ENCODE results near the gene DRC1. TPM values are rescaled to one million over a fixed set of nuclear protein-coding genes. Genes with fewer than 3 reads are reported as not detected.

Gene DRC1
- polyA plus RNA-seq, 2 of the 4 experiments (the other 2 are of a cell fraction), result 0.21 to 0.39 TPM

DNA sequence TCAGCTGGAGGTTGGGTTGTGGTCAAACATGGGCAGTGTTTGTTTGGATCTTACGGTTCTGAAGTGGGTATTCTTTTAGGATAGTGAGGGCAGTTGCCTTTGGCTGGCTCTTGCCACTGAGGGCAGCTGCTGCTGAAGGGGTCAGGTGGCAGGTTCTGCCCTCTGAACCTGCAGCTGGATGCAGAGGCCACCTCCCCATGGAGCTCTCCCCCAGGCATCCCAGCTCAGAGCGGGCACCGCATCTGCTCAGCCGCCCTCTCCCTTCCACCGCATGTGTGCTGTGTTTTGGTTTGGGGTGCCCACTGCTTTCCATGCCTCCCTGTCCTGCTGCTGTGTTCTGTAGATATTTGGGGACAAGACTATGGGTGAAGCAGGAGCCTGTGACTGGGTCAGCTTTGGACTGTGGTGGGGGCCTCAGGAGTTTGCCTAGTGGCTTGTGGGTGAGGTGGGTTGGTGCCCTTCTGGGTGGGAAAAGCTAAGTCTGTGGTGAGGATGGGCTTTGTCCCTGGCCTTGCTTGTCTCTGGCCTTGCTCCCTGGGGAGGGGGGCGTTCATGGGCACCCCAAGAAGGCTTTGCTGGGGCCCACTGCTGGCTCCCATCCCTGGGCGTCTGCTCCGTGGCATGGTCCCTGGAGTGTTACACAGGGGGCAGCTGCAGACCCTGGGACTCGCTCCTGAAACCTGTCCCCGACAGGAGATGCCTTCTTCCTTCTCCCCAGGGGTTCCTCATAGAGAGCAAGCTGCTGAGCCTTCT is 47.7 kb downstream of the DRC1 start:
- ChIA-PET POLR2A (no interaction called here), CTCF (interaction anchor here (0.9 to 1.6 kb wide), 7 partner anchors 11 to 296 kb away, joined by 3 to 6 read pairs (median 5); partner anchors contain the start of gene OTOF)
- no peak for DNase-seq (ENCODE audit: low read depth in 1 of 2, low spot score in 1 of 2)
- no peaks in the 10 kb centered on the region for H3K9me3 ChIP-seq
- TF ChIP-seq ZNF302 (CRISPR knock-in tag; IDR thresholded peaks at IDR 0.05) (no peak), HOXA7 (CRISPR knock-in tag; IDR thresholded peaks at IDR 0.05) (no peak), HDAC2 (IDR thresholded peaks at IDR 0.05) (no peak), GATA3 (IDR thresholded peaks at IDR 0.05; ENCODE audit: borderline replicate concordance) (no peak), KDM5A (IDR thresholded peaks at IDR 0.05) (no peak), FOSL2 (IDR thresholded peaks at IDR 0.05) (no peak), FOSL2 (CRISPR knock-in tag; IDR thresholded peaks at IDR 0.05) (no peak), RNF2 (IDR thresholded peaks at IDR 0.05; ENCODE audit: borderline replicate concordance, low read depth) (no peak), FOXS1 (CRISPR knock-in tag; IDR thresholded peaks at IDR 0.05) (no peak)
- TF ChIP-seq, protein P1, sequence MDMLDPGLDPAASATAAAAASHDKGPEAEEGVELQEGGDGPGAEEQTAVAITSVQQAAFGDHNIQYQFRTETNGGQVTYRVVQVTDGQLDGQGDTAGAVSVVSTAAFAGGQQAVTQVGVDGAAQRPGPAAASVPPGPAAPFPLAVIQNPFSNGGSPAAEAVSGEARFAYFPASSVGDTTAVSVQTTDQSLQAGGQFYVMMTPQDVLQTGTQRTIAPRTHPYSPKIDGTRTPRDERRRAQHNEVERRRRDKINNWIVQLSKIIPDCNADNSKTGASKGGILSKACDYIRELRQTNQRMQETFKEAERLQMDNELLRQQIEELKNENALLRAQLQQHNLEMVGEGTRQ (IDR thresholded peaks at IDR 0.05), result no peak
- TF ChIP-seq, protein P2, sequence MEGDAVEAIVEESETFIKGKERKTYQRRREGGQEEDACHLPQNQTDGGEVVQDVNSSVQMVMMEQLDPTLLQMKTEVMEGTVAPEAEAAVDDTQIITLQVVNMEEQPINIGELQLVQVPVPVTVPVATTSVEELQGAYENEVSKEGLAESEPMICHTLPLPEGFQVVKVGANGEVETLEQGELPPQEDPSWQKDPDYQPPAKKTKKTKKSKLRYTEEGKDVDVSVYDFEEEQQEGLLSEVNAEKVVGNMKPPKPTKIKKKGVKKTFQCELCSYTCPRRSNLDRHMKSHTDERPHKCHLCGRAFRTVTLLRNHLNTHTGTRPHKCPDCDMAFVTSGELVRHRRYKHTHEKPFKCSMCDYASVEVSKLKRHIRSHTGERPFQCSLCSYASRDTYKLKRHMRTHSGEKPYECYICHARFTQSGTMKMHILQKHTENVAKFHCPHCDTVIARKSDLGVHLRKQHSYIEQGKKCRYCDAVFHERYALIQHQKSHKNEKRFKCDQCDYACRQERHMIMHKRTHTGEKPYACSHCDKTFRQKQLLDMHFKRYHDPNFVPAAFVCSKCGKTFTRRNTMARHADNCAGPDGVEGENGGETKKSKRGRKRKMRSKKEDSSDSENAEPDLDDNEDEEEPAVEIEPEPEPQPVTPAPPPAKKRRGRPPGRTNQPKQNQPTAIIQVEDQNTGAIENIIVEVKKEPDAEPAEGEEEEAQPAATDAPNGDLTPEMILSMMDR (IDR thresholded peaks at IDR 0.05), result no peak
- TF ChIP-seq, protein P3, sequence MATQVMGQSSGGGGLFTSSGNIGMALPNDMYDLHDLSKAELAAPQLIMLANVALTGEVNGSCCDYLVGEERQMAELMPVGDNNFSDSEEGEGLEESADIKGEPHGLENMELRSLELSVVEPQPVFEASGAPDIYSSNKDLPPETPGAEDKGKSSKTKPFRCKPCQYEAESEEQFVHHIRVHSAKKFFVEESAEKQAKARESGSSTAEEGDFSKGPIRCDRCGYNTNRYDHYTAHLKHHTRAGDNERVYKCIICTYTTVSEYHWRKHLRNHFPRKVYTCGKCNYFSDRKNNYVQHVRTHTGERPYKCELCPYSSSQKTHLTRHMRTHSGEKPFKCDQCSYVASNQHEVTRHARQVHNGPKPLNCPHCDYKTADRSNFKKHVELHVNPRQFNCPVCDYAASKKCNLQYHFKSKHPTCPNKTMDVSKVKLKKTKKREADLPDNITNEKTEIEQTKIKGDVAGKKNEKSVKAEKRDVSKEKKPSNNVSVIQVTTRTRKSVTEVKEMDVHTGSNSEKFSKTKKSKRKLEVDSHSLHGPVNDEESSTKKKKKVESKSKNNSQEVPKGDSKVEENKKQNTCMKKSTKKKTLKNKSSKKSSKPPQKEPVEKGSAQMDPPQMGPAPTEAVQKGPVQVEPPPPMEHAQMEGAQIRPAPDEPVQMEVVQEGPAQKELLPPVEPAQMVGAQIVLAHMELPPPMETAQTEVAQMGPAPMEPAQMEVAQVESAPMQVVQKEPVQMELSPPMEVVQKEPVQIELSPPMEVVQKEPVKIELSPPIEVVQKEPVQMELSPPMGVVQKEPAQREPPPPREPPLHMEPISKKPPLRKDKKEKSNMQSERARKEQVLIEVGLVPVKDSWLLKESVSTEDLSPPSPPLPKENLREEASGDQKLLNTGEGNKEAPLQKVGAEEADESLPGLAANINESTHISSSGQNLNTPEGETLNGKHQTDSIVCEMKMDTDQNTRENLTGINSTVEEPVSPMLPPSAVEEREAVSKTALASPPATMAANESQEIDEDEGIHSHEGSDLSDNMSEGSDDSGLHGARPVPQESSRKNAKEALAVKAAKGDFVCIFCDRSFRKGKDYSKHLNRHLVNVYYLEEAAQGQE (IDR thresholded peaks at IDR 0.05), result no peak
- TF ChIP-seq, protein P4, sequence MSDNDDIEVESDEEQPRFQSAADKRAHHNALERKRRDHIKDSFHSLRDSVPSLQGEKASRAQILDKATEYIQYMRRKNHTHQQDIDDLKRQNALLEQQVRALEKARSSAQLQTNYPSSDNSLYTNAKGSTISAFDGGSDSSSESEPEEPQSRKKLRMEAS (IDR thresholded peaks at IDR 0.05), result no peak
- no peak overlapping the region for H3K27ac ChIP-seq
- no peak overlapping the region for H3K4me2 ChIP-seq
- H3K4me3 ChIP-seq, result no peak overlapping the region
- H3K4me1 ChIP-seq, result no peaks in the 10 kb centered on the region
- no peak for ATAC-seq
- FAIRE-seq, result no peak
- WGBS (ENCODE audit: missing lambda C conversion rate), result 82% methylated on average over 10 of the region's 10 CpGs

DNA sequence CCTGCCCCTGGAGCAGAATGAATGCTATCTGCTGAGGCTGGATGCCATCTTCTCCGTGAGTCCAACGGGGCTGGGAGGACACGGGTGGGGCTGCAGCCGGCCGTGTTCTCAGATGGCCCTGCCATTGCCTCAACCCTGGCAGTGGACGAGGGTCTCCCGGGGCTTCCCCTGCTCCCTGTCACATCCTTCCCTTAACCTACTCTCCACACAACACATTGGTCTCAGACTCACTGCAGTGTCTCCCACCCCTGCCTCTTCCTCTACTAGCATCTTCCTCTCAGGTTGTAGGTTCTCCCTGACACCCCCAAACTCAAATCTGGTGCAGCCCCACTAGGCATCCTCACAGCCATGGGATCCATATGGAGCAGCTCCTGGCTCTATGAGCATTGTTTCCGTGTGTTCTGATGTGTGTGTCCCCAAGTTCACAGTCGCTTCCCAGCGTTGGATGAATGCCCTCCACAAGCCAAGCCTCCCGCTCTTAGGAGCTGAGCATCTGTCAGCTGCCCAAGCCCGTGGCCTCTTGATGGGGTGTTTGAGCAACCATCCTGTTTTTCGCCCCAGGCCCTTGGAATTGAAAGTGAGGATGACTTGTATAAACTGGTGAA is 48.4 kb downstream of the DRC1 start:
- Histone ChIP-seq H3K4me2 (no peak overlapping the region), H3K27ac (no peak overlapping the region), H3K4me1 (no peaks in the 10 kb centered on the region), H3K4me3 (no peak overlapping the region), H3K9me3 (no peaks in the 10 kb centered on the region)
- CTCF ChIA-PET, result interaction anchor here (1.0 to 1.5 kb wide), 5 partner anchors 10 to 295 kb away, joined by 3 to 6 read pairs (median 5); no protein-coding TSS in a partner anchor
- ATAC-seq (no peak), FAIRE-seq (no peak), DNase-seq (ENCODE audit: low read depth in 1 of 2, low spot score in 1 of 2) (no peak)
- TF ChIP-seq RNF2 (IDR thresholded peaks at IDR 0.05; ENCODE audit: borderline replicate concordance, low read depth) (no peak), NFE2L2 (conservative IDR thresholded peaks at IDR 0.05; ENCODE audit: low read length) (0 out of 2 replicates have a peak, but pooled peaks have one; percentile 8)
- POLR2A ChIA-PET, result no interaction called here
- WGBS (ENCODE audit: missing lambda C conversion rate), result 67% methylated on average over 13 of the region's 13 CpGs

DNA sequence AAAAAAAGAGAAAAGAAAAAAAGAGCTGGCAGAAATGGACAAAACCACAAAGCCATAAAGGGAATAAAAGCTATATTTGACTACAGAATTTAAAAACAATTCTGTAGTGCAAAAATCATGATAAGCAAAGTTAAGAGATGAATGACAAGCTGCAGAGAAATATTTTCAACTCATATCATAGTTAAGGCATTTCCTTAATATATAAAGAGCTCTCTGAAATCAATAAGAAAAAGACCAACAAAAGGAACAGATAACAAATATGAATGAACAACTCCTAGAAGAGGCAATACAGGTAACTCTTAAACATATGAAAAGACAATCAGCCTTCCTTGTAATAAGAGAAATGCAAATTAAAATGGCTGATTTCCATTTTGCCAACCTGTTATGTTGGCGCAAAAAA is 50.0 kb downstream of the DRC1 start:
- Histone ChIP-seq H3K9me3 (no peaks in the 10 kb centered on the region), H3K4me2 (no peak overlapping the region), H3K27ac (no peak overlapping the region), H3K4me3 (no peak overlapping the region), H3K4me1 (peaks cover 6% of the 10 kb centered on the region)
- ChIA-PET POLR2A (no interaction called here), CTCF (interaction anchor here (0.6 to 1.4 kb wide), 9 partner anchors 15 to 546 kb away, joined by 3 to 6 read pairs (median 4); partner anchors contain the start of gene ADGRF3)
- 98% methylated on average over 1 of the region's 1 CpG for WGBS (ENCODE audit: missing lambda C conversion rate)
- no peak for ATAC-seq
- FAIRE-seq, result no peak
- no peak for DNase-seq (ENCODE audit: low read depth in 1 of 2, low spot score in 1 of 2)
- TF ChIP-seq, protein P1 (IDR thresholded peaks at IDR 0.05), result no peak
- TF ChIP-seq NR3C1 (IDR thresholded peaks at IDR 0.05) (no peak), RFX5 (IDR thresholded peaks at IDR 0.05) (no peak), CHD4 (IDR thresholded peaks at IDR 0.05; ENCODE audit: borderline replicate concordance) (no peak), KDM1A (IDR thresholded peaks at IDR 0.05; ENCODE audit: low read depth) (no peak), CHD2 (IDR thresholded peaks at IDR 0.05; ENCODE audit: low read length, partially characterized antibody) (no peak), GATA3 (IDR thresholded peaks at IDR 0.05; ENCODE audit: borderline replicate concordance) (no peak), JUN (IDR thresholded peaks at IDR 0.05) (no peak), RCOR1 (IDR thresholded peaks at IDR 0.05; ENCODE audit: low read depth, low read length) (no peak)
- TF ChIP-seq, protein P5, sequence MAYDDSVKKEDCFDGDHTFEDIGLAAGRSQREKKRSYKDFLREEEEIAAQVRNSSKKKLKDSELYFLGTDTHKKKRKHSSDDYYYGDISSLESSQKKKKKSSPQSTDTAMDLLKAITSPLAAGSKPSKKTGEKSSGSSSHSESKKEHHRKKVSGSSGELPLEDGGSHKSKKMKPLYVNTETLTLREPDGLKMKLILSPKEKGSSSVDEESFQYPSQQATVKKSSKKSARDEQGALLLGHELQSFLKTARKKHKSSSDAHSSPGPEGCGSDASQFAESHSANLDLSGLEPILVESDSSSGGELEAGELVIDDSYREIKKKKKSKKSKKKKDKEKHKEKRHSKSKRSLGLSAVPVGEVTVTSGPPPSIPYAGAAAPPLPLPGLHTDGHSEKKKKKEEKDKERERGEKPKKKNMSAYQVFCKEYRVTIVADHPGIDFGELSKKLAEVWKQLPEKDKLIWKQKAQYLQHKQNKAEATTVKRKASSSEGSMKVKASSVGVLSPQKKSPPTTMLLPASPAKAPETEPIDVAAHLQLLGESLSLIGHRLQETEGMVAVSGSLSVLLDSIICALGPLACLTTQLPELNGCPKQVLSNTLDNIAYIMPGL (CRISPR knock-in tag; IDR thresholded peaks at IDR 0.05; ENCODE audit: borderline replicate concordance), result no peak
- TF ChIP-seq, protein P6, sequence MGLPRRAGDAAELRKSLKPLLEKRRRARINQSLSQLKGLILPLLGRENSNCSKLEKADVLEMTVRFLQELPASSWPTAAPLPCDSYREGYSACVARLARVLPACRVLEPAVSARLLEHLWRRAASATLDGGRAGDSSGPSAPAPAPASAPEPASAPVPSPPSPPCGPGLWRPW (IDR thresholded peaks at IDR 0.05), result no peak
